Measurements from ENCODE around the gene GSPT1.
A peak's percentile ranks its signal among the peaks of the same experiment; 100 is the strongest.

GSPT1 gene

DNA sequence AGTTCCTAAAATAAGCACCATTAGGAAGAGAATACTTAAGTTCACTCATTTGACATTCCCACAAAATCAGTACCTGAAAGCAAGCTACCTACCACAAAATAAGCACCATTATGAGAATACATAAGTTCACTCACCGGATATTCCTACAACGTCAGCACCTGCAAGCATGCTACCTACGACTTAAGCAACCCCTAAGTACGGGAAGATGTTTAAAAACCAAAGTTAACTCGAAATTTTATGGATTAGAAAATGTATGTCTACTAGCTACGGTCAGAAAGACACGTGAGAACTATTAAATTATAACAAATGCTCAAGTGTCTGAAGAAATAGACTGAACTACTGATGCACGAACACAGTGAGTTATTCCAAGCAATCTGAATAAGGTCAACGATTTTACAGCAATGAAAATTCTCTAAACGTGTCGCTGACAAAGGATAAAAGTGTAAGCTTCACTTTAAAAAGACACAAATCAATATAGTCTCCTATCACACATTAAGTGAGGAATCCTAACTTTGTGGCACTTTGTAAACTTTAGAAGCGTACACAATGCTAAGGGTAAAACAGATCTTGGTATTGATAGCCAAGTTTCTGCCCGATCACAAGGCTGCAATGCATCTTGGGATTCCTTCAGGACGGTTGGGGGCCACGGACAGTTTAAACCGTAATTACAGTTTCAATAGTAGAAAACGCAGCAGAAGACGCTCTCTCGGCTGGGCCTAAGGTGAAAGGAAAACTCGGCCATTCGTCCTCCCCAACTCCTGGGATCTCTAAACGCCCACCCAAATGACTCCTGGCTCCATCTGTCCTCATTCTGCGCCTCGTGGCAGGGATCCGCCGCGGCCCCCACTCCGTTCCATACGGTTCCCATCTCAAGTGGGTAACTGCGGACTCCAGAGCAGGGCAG is 1.3 kb downstream of the GSPT1 start:
- peak; percentile 28 for DNase-seq (ENCODE audit: low read depth, low spot score)
- H3K4me3 ChIP-seq (ENCODE audit: low read length): peak overlapping the region; percentile 83

DNA sequence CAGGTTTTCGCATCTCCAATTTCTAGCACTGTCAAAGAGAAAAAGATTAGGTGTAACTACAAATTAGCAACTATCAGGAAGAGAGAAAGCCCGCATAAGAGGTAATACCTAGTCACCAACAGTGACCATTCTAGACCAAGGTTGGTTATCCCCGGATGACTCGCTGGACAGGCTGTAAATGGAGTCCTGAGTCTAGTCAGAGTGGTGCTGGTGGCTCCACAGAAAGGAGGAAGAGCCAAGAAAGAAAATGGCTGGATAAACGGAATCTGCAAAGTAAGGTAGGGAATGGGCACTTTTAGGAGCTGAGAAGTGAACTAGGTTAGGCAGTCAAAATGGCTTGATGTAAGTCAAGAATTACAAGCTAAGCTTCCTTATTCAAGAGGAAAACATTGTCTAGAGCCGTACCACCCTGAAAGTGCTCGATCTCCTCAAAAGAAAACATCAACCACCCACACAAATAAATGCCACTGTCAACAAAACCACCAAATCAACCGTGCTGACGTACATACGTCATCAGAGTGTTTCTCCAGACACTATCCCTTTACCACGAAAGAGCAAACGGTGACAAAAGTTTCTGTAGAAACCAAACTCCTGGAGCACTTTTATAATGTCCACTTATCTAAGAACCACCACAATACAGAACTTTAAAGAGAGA is 2.2 kb downstream of the GSPT1 start:
- peak overlapping the region; percentile 83 for H3K4me3 ChIP-seq (ENCODE audit: low read length)
- DNase-seq (ENCODE audit: low read depth, low spot score): no peak

DNA sequence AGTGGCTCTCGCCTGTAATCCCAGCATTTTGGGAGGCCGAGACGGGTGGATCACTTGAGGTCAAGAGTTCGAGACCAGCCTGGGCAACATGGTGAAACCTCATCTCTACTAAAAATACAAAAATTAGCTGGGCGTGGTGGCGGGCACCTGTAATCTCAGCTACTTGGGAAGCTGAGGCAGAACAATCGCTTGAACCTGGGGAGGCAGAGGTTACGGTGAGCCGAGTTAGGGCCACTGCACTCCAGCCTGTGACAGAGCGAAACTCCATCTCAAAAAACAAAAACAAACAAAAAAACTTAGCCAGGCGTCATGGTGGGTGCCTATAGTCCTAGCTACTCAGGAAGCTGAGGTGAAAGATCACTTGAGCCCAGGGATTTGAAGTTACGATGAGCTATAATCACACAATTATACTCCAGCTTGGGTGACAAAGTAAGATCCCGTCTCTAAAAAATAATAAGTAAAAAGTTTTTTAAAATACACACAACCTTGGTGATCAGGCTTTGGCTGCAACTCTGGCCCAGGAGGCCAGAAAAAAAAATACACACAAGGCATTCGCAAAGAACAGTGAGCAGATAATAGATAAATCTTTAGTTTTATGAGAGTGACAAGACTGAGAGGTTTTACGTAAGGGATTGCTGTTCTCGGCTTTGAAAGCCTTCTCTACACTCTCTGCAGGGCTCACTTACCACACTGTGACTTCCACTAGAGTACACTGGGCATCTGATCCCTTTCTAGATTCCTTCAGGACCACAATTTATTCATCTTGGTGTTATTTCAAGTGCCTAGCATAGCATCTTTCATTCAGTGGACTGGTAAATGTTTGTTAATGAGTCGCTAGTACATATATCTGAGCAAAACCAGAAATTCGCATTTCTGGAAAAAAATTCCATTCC is 5.9 kb downstream of the GSPT1 start:
- DNase-seq (ENCODE audit: low read depth, low spot score): no peak
- no peak overlapping the region for H3K4me3 ChIP-seq (ENCODE audit: low read length)

DNA sequence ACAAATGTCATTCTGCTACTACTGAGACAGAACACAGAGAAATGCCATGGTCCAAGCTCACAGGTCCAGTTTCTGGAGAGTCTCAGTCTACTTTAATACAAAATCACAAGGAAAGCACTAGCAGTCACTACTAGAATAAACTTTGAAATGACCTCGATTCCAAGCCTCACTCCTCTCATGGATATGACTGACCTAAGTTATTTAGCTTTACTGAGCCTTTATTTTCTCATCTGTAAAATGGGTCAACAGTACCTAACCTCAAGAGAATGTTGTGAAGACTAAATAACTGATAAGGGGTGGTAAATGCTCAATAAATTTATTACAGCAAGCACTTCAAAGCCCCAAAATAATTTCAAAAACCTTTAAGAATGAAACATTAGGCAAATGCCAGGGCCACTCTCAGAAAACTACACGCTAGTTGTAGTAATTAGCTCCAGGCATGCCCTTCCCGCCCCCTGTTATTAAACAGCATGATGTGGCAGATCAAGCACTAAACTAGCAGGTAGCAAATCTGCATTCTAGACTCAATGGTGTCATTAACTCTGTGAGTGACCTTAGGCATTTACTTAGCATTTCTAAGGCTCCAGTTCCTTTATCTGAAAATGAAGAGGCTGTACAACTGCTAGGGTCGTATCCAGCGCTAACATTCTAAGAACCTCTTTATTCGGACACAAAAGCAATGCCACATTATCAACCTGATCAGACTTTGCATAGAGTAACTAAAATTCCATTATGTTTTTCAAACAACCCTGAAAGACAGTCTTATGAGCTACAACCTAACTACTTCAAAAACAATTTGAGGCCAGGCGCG is 8.4 kb downstream of the GSPT1 start:
- no peak for DNase-seq (ENCODE audit: low read depth, low spot score)

DNA sequence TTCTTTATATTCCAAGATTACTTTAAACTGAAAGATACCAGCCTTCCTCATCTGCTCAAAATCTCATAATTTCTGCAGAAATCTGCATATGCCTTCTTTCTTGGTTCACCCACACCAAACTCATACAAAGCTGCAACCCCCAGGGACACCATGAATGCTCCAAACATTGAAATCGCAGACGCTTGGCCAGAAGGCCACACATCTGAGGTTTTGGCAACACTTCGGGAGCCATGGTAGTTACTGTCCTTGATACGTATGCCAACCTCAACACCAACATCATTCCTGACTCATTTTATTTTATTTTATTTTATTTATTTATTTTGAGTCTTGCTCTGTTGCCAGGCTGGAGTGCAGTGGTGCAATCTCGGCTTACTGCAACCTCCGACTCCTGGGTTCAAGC is 11.8 kb downstream of the GSPT1 start:
- H3K4me3 ChIP-seq (ENCODE audit: low read length): no peak overlapping the region
- no peak for DNase-seq (ENCODE audit: low read depth, low spot score)

More for the DNA sequence above, 8.4 kb downstream of the GSPT1 start:
- H3K4me3 ChIP-seq (ENCODE audit: low read length): no peak overlapping the region

DNA sequence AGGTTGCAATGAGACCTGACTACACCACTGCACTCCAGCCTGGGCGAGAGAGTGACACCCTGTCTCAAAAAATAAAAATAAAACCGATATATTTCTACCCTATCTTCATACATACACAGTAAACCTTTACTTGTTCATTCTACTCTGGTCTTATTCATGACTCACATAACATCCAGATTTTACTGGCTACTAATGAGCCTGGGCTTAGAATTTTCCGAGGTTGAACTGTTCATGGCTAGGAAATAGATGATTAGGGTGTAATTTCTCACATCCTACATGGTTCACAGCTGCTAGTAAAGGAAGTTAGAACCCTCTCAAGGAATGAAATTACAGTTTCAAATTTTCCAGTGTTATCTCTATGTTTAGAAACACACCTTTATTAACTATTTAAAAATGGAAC is 14.7 kb downstream of the GSPT1 start:
- H3K4me3 ChIP-seq (ENCODE audit: low read length): no peak overlapping the region
- no peak for DNase-seq (ENCODE audit: low read depth, low spot score)

DNA sequence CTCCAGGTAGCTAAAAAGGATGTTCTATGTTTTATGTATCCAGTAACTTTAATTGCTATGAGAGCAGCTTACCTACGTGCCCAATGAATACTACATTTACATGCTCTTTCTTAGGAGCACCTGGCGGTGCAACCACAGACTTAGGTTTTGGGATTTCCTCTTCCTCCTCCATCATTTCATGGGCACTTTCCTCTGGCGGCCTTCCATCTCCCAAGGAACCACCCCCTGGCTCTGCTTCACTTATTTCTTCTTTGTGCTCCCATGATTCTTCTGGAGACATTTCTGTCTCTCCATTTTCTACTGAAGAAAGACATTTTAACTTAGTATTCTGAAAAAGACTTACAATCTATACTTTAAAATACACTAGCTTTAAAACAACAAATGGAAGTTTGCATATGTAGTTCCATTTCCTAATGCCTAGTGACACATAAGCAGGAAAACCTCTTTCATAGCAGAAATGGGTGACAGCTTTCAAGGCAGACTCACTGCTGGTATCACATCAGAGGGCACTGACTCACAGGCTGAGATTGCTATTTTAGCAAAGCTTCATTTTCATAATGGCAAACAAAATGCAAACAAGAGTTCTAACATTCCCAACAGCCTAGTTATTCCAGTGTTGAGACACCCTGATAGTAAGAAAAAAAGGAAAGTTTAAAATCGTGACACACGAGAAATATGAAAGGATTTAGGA is 19.1 kb downstream of the GSPT1 start:
- no peak for DNase-seq (ENCODE audit: low read depth, low spot score)
- no peak overlapping the region for H3K4me3 ChIP-seq (ENCODE audit: low read length)

DNA sequence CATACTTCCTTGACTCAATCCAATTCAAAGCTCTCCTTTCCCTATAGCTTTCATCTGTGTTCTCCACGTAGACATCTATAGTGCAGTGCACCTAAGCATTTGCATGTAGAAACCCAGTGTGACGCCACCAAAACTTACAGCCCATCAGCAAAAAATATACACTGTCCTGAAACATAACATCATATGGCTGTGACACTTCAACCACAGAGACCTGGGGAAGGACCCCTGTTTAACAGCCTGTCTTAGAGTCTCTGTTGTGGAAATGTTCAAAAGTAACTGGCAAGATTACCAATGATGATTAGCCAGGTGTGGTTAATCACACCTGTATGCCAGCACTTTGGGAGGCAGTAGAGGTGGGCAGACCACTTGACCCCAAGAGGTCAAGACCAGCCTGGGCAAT is 22.2 kb downstream of the GSPT1 start:
- H3K4me3 ChIP-seq (ENCODE audit: low read length): no peak overlapping the region
- DNase-seq (ENCODE audit: low read depth, low spot score): no peak

DNA sequence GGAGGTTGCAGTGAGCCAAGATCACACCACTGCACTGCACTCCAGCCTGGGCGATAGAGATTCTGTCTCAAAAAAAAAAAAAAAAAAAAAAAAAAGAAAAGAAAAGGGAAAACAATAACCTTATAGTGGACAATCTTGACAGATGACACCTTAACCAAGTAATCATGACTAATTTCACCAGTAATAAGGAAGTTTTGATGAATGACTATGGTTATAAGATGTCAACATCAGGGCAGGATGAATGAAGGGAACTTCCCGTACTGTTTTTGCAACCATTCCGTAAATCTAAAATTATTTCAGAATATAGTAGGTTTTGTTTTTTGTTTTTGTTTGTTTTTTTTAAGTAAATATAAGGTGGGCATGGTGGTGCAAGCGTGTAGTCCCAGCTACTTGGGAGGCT is 23.0 kb downstream of the GSPT1 start:
- no peak overlapping the region for H3K4me3 ChIP-seq (ENCODE audit: low read length)
- DNase-seq (ENCODE audit: low read depth, low spot score): no peak

DNA sequence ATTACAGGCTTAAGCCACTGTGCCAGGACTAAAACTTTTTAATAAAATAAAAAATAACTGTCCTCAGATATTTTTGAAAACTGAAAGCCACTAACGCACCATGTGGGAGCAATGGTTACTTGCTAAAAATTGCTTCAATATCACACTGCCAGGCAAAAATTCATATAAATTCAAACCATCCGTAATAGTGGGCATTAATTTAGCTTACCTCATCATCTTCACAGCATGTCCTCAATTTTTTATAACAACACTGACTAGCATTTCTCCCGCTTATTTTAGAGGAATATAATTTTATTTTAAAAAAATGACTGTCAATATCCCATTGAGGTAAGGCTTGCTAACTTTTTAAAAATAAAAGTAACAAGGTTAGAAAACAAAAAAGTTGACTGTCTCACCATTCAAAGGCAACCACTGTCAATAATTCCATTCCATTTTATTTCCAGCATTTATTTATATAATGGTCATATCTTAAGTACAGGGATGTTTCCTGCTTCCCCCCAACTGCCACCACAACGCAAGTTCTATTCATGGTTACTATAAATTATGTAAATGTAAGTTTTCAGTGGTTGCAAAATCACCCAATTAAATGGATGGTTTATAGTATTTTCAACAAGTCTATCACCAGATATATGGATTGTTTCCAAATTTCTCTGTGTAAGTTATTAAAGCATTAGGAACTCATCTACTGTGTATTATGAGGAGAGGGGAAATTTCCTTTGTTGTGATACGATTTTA is 25.4 kb downstream of the GSPT1 start:
- H3K4me3 ChIP-seq (ENCODE audit: low read length): no peak overlapping the region
- no peak for DNase-seq (ENCODE audit: low read depth, low spot score)

DNA sequence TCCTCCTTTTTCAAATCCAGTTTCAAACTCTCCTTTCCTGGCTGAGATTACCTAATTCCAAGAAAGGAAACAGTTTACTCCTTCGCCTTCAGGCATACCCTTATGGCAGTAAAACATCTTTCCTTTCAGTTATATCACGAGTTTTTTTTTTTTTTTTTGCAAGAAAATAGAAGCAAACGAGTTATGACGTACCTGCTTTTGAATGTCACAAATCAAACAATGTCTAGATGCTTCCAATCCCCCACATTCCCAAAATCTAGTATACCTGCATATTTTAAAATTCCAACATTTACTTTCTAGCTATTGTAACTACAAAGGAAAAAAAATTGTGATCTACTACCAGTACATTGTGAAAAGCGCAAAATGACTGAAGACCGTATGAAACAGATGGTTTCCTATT is 28.9 kb downstream of the GSPT1 start:
- H3K4me3 ChIP-seq (ENCODE audit: low read length): no peak overlapping the region
- no peak for DNase-seq (ENCODE audit: low read depth, low spot score)

DNA sequence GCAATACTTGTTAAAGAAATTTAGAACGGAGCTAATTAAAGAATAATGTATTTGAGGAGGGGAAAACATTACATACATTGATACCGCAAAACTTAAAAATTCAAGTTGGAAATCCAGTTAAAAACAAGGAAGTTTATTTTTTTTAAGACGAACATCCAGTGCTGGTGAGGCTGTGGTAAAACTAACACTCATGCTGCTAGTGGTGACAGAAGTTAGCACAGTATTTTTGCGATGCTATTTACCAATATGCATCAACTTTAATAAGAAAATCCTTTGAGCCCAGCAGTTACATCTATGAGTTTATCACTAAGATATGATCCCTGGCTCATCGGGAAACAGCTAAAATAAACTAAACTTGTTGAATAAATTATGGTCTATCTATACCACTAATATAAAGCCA is 31.7 kb downstream of the GSPT1 start:
- no peak for DNase-seq (ENCODE audit: low read depth, low spot score)
- H3K4me3 ChIP-seq (ENCODE audit: low read length): no peak overlapping the region

DNA sequence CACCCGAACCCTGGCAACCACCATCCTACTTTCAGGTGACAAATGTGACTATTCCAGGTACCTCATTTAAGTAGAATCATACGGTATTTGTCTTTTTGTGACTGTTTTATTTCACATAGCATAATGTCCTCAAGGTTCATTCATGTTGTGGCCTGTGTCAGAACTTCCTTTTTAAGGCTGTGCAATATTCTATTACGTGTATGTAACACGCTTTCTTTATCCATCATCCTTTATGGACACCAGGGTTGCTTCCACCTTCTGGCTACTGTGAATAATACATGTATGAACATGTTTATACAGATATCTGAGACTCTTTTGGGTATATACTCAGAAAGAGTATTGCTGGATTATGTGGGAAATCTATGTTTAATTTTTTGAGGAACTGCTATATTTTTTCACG is 35.7 kb downstream of the GSPT1 start:
- H3K4me3 ChIP-seq (ENCODE audit: low read length): no peak overlapping the region
- DNase-seq (ENCODE audit: low read depth, low spot score): no peak

DNA sequence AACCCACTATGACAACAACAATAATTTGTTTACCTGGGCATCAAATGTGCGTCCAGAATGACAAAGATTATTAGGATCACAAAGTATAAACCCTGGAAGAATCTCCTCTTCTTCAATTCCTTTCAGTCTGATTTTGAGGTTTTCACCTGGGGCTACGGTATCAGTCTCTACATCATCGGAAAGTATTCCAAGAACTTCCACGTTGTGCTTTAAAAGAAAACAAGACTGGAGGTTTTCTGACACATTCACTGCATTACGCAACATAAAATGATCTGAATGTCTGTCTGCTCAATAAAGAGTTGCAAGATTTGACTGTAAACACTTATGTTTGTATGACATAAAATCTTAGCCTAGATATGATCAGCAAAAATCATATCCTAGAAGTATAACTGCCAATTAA is 38.4 kb downstream of the GSPT1 start:
- DNase-seq (ENCODE audit: low read depth, low spot score): no peak
- no peak overlapping the region for H3K4me3 ChIP-seq (ENCODE audit: low read length)

DNA sequence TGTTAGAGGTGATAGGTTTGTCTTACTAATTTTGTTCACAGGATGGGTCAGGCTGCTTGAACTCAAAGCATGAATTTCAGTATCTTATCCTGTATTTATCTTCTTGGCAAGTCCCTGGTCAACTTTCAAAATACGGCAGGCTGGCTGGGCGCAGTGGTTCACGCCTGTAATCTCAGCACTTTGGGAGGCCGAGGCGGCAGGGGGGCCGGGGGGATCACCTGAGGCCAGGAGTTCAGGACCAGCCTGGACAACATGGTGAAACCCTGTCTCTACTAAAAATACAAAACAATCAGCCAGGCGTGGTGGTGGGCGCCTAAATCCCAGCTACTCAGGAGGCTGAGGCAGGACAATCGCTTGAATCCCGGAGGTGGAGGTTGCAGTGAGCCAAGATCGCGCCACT is 39.5 kb downstream of the GSPT1 start:
- H3K4me3 ChIP-seq (ENCODE audit: low read length): no peak overlapping the region
- DNase-seq (ENCODE audit: low read depth, low spot score): no peak

DNA sequence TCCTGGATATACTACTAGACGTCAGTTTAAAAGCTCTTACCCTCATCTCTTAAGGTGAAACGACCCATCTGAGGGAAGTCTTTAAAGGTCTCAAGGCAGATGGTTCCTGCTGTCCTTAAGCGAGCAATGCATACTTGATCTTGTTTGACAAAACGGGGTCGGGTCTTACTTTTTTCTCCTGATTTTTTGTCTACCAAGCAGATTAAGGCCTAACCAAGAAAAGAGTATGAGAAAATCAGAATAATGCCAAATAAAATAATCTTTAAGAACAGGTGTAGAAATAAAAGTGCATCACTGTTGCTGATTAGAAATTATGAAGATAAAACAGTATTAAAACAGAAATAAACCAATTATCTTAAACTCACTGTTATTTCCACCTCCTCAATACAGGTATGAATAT is 40.0 kb downstream of the GSPT1 start:
- DNase-seq (ENCODE audit: low read depth, low spot score): no peak
- H3K4me3 ChIP-seq (ENCODE audit: low read length): no peak overlapping the region

DNA sequence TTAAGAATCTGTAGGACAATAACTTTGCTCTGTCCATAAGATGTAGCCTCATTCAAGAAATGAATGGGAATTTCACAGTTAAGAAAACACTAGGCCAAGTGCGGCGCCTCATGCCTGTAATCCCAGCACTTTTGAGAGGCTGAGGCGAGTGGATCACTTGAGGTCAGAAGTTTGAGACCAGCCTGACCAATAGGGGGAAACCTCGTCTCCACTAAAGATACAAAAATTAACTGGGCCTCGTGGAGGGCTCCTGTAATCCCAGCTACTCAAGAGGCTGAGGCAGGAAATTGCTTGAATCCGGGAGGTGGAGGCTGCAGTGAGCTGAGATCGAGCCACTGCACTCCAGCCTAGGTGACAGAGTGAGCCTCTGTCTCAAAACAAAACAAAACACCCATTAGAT is 44.6 kb downstream of the GSPT1 start:
- H3K4me3 ChIP-seq (ENCODE audit: low read length): no peak overlapping the region
- DNase-seq (ENCODE audit: low read depth, low spot score): no peak

DNA sequence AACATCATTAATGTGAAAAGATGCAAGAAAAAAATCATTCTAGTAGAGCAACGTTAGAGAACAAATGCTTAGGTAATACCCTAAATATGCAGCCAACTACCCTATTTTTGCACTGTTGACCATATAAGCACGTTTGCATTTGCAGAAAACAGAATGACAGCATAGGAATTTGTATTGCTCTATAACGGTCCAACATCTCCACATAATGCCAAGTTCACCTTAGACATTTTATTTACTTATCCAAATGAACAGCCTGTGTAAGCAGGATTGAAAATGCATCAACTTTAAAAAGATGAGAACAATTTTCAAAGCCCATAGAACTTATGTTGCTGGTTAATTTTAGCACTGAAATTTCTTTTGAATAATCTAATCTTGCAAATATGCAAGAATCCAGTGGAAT is 45.4 kb downstream of the GSPT1 start:
- H3K4me3 ChIP-seq (ENCODE audit: low read length): no peak overlapping the region
- no peak for DNase-seq (ENCODE audit: low read depth, low spot score)
